WTC11 (cell line): ENCODE measurements around the gene MAZ. TPM values are rescaled to one million over a fixed set of nuclear protein-coding genes. Genes with fewer than 3 reads are reported as not detected.

Experiments
- ATAC-seq: fragments of 200-7000 bp; cut with Tn5 transposase; 2 replicates; pipeline ENCODE4 v1.10.0; 2021; ENCODE audit warnings: mild to moderate bottlenecking, moderate library complexity
- CTCF ChIA-PET: fragments of 300-600 bp; sonication (Branson Sonifier 250); formaldehyde crosslinking; loops from one replicate; lab custom pipeline; 2021; ENCODE audit warnings: antibody characterized with exemption; lab: Charles Lee
- POLR2A ChIA-PET: fragments of 350-600 bp; sonication (Branson Sonifier 250); formaldehyde crosslinking; loops from one replicate; lab custom pipeline; 2021; ENCODE audit warnings: antibody characterized with exemption; lab: Charles Lee
- DNase-seq: peaks from one replicate; pipeline ENCODE4 v3.0.0; 2021; ENCODE audit warnings: low spot score
- H3K27ac Mint-ChIP-seq: 2 replicates; pipeline ENCODE4 v1.8.0; 2021; ENCODE audit warnings: mixed read lengths
- H3K27me3 Mint-ChIP-seq: 2 replicates; pipeline ENCODE4 v1.8.0; 2021; ENCODE audit warnings: low read depth, mild to moderate bottlenecking, moderate library complexity, mixed read lengths
- H3K36me3 Mint-ChIP-seq: 2 replicates; pipeline ENCODE4 v1.8.0; 2021; ENCODE audit warnings: mixed read lengths
- H3K4me1 Mint-ChIP-seq: 2 replicates; pipeline ENCODE4 v1.8.0; 2022; ENCODE audit warnings: mixed read lengths
- H3K4me3 Mint-ChIP-seq: 2 replicates; pipeline ENCODE4 v1.8.0; 2021; ENCODE audit warnings: mild to moderate bottlenecking, moderate library complexity, mixed read lengths
- H3K9me3 Mint-ChIP-seq: 2 replicates; pipeline ENCODE4 v1.8.0; 2021; ENCODE audit warnings: mixed read lengths
- EMX1 ChIP-seq: fragments of 250-450 bp; sonication (Bioruptor Pico); IDR thresholded peaks from 2 replicates; pipeline ENCODE4 v1.8.0; 2021; ENCODE audit warnings: mild to moderate bottlenecking
- ESRRA ChIP-seq: sonication (generic); formaldehyde crosslinking; IDR thresholded peaks from 2 replicates; pipeline ENCODE4 v1.8.1; 2022; ENCODE audit warnings: mild to moderate bottlenecking, missing genetic modification reagents, borderline replicate concordance
- FOXK1 ChIP-seq: sonication (generic); formaldehyde crosslinking; IDR thresholded peaks from 2 replicates; pipeline ENCODE4 v1.8.0; 2022; ENCODE audit warnings: mild to moderate bottlenecking, moderate library complexity, missing genetic modification reagents
- GABPB1 ChIP-seq: sonication (generic); formaldehyde crosslinking; IDR thresholded peaks from 2 replicates; pipeline ENCODE4 v1.8.1; 2023; ENCODE audit warnings: mild to moderate bottlenecking, missing genetic modification reagents
- GRHL2 ChIP-seq: fragments of 250-450 bp; sonication (Bioruptor Pico); IDR thresholded peaks from 2 replicates; pipeline ENCODE4 v1.8.0; 2022; ENCODE audit warnings: mild to moderate bottlenecking, moderate library complexity; ENCODE audit not compliant: insufficient replicate concordance, severe bottlenecking
- JUN ChIP-seq: sonication (generic); formaldehyde crosslinking; IDR thresholded peaks from 2 replicates; pipeline ENCODE4 v1.8.0; 2023; ENCODE audit warnings: mild to moderate bottlenecking, missing genetic modification reagents
- KAT7 ChIP-seq: sonication (generic); formaldehyde crosslinking; IDR thresholded peaks from 2 replicates; pipeline ENCODE4 v1.8.1; 2023; ENCODE audit warnings: missing genetic modification reagents, mild to moderate bottlenecking, borderline replicate concordance
- MYBL2 ChIP-seq: sonication (generic); formaldehyde crosslinking; IDR thresholded peaks from 2 replicates; pipeline ENCODE4 v1.8.1; 2023; ENCODE audit warnings: mild to moderate bottlenecking, moderate library complexity, missing genetic modification reagents
- SMAD3 ChIP-seq: sonication (generic); formaldehyde crosslinking; IDR thresholded peaks from 2 replicates; pipeline ENCODE4 v1.8.0; 2022; ENCODE audit warnings: missing genetic modification reagents, mild to moderate bottlenecking, borderline replicate concordance
- ZNF121 ChIP-seq: sonication (generic); formaldehyde crosslinking; IDR thresholded peaks from 2 replicates; pipeline ENCODE4 v1.8.0; 2023; ENCODE audit warnings: missing genetic modification reagents
- ZNF138 ChIP-seq: sonication (generic); formaldehyde crosslinking; conservative IDR thresholded peaks from 2 replicates; pipeline ENCODE4 v1.8.1; 2022; ENCODE audit warnings: mild to moderate bottlenecking, moderate library complexity, missing genetic modification reagents
- ZNF232 ChIP-seq: sonication (generic); formaldehyde crosslinking; IDR thresholded peaks from 2 replicates; pipeline ENCODE4 v1.8.0; 2022; ENCODE audit warnings: mild to moderate bottlenecking, missing genetic modification reagents
- total RNA-seq: library from RNA; stranded (reverse); gene quantifications from 3 replicates; pipeline ENCODE4 v1.2.3, GENCODE V29; 2021
- TF ChIP-seq, protein P1 (sequence below): fragments of 250-450 bp; sonication (Bioruptor Pico); IDR thresholded peaks from 2 replicates; pipeline ENCODE4 v1.9.0; 2021; ENCODE audit warnings: mild to moderate bottlenecking
- TF ChIP-seq, protein P2 (sequence below): fragments of 250-450 bp; sonication (Bioruptor Pico); IDR thresholded peaks from 2 replicates; pipeline ENCODE4 v2.1.2; 2022; ENCODE audit warnings: mild to moderate bottlenecking, moderate library complexity
- TF ChIP-seq, protein P3 (sequence below): sonication (generic); formaldehyde crosslinking; IDR thresholded peaks from 2 replicates; pipeline ENCODE4 v1.8.1; 2023; ENCODE audit warnings: mild to moderate bottlenecking, missing genetic modification reagents
- TF ChIP-seq, protein P4 (sequence below): sonication (generic); formaldehyde crosslinking; IDR thresholded peaks from 2 replicates; pipeline ENCODE4 v1.8.0; 2023; ENCODE audit warnings: missing genetic modification reagents
- TF ChIP-seq, protein P5 (sequence below): fragments of 250-450 bp; sonication (Bioruptor Pico); IDR thresholded peaks from 2 replicates; pipeline ENCODE4 v1.9.0; 2021; ENCODE audit warnings: mild to moderate bottlenecking
- TF ChIP-seq, protein P6 (sequence below): fragments of 250-450 bp; sonication (Bioruptor Pico); IDR thresholded peaks from 2 replicates; pipeline ENCODE4 v1.8.0; 2021; ENCODE audit warnings: mild to moderate bottlenecking
- TF ChIP-seq, protein P7 (sequence below): sonication (generic); formaldehyde crosslinking; IDR thresholded peaks from 2 replicates; pipeline ENCODE4 v1.8.0; 2022; ENCODE audit warnings: mild to moderate bottlenecking, missing genetic modification reagents
- TF ChIP-seq, protein P8 (sequence below): fragments of 250-450 bp; sonication (Bioruptor Pico); conservative IDR thresholded peaks from 2 replicates; pipeline ENCODE4 v1.9.0; 2021; ENCODE audit warnings: mild to moderate bottlenecking

Gene MAZ
- total RNA-seq, 1 experiment from 2014 or later: 405 TPM

DNA sequence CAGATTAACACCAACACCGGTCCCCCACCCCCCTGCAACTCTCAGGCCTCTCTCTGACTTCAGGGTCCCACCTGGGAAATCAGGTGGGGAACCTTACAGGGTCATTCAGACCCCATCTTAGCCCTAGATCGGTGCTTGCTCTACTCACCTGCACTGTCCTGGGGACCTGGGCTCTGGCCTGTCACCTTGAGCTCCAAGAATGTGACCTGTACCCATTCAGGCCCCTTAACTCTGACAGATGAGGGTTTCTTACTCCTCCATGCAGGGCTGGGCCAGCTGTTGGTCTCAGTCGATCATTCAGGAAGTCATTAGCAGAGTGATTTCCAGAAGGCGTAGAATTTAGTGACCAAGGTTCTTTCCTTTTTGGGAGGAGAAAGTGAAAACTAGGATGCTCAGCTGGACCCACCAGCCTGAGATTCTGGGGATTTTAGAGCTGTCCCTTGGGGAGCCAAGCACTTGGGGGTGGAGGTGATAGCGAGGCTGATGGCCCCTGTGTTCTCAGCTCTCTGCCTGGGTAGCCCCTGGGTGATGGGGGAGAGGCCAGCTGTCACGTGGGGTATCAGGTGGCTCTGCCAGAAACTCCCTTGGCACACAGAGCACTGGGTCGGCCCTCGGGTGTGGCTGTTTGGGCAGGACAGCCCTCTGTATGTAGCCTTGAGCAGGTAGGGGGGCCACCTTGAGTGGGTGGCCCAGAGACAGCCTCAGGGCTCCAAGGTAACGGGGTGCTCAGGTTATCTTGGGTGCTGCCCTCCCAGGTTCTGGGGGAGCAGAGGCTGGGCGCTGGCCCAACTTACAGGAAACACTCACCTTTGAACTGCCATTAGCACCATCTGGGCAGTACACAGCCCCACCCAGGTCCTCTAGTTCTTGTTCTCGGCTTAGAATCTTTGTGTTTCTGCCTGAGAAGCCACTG, 14.7 kb downstream of the MAZ start (continued):
- TF ChIP-seq, protein P1, sequence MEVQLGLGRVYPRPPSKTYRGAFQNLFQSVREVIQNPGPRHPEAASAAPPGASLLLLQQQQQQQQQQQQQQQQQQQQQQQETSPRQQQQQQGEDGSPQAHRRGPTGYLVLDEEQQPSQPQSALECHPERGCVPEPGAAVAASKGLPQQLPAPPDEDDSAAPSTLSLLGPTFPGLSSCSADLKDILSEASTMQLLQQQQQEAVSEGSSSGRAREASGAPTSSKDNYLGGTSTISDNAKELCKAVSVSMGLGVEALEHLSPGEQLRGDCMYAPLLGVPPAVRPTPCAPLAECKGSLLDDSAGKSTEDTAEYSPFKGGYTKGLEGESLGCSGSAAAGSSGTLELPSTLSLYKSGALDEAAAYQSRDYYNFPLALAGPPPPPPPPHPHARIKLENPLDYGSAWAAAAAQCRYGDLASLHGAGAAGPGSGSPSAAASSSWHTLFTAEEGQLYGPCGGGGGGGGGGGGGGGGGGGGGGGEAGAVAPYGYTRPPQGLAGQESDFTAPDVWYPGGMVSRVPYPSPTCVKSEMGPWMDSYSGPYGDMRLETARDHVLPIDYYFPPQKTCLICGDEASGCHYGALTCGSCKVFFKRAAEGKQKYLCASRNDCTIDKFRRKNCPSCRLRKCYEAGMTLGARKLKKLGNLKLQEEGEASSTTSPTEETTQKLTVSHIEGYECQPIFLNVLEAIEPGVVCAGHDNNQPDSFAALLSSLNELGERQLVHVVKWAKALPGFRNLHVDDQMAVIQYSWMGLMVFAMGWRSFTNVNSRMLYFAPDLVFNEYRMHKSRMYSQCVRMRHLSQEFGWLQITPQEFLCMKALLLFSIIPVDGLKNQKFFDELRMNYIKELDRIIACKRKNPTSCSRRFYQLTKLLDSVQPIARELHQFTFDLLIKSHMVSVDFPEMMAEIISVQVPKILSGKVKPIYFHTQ (CRISPR knock-in tag): no peak

DNA sequence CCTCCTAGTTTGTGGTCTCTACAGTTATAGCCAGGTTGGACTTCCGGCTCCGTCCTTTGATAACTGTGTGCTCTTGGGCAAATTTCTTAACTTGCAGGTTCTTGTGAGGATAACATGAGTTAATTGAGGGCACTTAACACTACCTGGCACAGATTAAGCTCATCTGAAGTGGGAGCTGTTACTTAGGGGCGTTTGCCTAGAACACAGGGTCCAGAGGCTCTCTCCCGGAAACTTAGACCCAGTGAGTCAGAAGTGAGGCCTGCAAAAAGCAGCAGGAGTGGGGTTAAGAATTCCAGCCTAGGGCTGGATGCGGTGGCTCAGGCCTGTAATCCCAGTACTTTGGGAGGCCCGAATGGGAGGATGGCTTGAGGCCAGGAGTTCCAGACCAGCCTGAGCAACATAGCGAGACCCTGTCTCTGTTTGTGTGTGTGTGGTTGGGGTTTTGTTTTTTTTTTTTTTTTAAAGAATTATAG, 15.3 kb downstream of the MAZ start:
- Mint-ChIP-seq H3K36me3 (peaks cover 30% of the 10 kb centered on the region), H3K4me1 (peaks cover 46% of the 10 kb centered on the region), H3K27ac (no peak overlapping the region; the same call in 1 of the 2 replicates), H3K9me3 (no peaks in the 10 kb centered on the region), H3K4me3 (no peak overlapping the region), H3K27me3 (no peaks in the 10 kb centered on the region)
- no peak for ATAC-seq
- ChIA-PET CTCF (interaction anchor here (6.0 kb wide), 1 partner anchor 26 kb away, joined by 50 read pairs; no protein-coding TSS in a partner anchor), POLR2A (no interaction called here)
- no peak for DNase-seq
- TF ChIP-seq ZNF121 (CRISPR knock-in tag): 0 out of 2 replicates have a peak, but pooled peaks have one; percentile 21
- TF ChIP-seq, protein P2, sequence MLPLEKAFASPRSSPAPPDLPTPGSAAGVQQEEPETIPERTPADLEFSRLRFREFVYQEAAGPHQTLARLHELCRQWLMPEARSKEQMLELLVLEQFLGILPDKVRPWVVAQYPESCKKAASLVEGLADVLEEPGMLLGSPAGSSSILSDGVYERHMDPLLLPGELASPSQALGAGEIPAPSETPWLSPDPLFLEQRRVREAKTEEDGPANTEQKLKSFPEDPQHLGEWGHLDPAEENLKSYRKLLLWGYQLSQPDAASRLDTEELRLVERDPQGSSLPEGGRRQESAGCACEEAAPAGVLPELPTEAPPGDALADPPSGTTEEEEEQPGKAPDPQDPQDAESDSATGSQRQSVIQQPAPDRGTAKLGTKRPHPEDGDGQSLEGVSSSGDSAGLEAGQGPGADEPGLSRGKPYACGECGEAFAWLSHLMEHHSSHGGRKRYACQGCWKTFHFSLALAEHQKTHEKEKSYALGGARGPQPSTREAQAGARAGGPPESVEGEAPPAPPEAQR: no peak

DNA sequence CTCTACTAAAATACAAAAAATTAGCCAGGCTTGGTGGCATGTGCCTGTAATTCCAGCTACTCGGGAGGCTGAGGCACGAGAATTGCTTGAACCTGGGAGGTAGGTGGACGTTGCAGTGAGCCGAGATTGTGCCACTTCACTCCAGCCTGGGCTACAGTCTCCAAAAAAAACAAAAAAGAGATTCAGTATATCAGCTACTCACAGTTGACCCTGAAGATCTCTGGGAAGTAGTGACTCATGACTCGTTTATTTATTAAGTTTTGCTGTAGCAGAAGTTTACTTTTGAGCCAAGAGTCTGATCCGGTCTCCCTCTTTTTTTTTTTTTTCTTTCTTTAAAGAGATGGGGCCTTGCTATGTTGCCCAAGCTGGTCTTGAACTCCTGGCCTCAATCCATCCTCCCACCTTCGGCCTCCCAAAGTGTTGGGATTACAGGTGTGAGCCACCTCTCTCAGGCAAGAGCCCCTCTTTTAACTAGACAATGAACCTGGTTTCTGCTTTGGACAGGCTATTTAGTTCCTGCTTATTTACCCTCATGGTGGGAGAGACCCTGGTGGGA, 18.3 kb downstream of the MAZ start:
- H3K27ac Mint-ChIP-seq: no peak overlapping the region
- no peaks in the 10 kb centered on the region for H3K27me3 Mint-ChIP-seq
- DNase-seq (no peak), ATAC-seq (no peak)
- ChIA-PET POLR2A (interaction anchor here (0.7 to 0.8 kb wide), 2 partner anchors 18 to 873 kb away, joined by 3 to 5 read pairs; partner anchors contain the start of gene MAZ), CTCF (interaction anchor here (1.0 to 6.4 kb wide), 2 partner anchors 24 to 40 kb away, joined by 3 to 68 read pairs; no protein-coding TSS in a partner anchor)
- H3K4me3 Mint-ChIP-seq: no peak overlapping the region
- H3K36me3 Mint-ChIP-seq: peaks cover 9% of the 10 kb centered on the region
- no peaks in the 10 kb centered on the region for H3K9me3 Mint-ChIP-seq
- H3K4me1 Mint-ChIP-seq: peaks cover 25% of the 10 kb centered on the region
- TF ChIP-seq GRHL2 (CRISPR knock-in tag): no peak
- TF ChIP-seq, protein P3, sequence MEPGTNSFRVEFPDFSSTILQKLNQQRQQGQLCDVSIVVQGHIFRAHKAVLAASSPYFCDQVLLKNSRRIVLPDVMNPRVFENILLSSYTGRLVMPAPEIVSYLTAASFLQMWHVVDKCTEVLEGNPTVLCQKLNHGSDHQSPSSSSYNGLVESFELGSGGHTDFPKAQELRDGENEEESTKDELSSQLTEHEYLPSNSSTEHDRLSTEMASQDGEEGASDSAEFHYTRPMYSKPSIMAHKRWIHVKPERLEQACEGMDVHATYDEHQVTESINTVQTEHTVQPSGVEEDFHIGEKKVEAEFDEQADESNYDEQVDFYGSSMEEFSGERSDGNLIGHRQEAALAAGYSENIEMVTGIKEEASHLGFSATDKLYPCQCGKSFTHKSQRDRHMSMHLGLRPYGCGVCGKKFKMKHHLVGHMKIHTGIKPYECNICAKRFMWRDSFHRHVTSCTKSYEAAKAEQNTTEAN (CRISPR knock-in tag): no peak
- TF ChIP-seq FOXK1: no peak
- no peak for TF ChIP-seq ZNF138 (CRISPR knock-in tag)
- TF ChIP-seq, protein P4, sequence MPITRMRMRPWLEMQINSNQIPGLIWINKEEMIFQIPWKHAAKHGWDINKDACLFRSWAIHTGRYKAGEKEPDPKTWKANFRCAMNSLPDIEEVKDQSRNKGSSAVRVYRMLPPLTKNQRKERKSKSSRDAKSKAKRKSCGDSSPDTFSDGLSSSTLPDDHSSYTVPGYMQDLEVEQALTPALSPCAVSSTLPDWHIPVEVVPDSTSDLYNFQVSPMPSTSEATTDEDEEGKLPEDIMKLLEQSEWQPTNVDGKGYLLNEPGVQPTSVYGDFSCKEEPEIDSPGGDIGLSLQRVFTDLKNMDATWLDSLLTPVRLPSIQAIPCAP (CRISPR knock-in tag): no peak
- no peak for TF ChIP-seq SMAD3 (CRISPR knock-in tag)
- TF ChIP-seq, protein P5, sequence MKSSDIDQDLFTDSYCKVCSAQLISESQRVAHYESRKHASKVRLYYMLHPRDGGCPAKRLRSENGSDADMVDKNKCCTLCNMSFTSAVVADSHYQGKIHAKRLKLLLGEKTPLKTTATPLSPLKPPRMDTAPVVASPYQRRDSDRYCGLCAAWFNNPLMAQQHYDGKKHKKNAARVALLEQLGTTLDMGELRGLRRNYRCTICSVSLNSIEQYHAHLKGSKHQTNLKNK (CRISPR knock-in tag): no peak
- TF ChIP-seq, protein P6, sequence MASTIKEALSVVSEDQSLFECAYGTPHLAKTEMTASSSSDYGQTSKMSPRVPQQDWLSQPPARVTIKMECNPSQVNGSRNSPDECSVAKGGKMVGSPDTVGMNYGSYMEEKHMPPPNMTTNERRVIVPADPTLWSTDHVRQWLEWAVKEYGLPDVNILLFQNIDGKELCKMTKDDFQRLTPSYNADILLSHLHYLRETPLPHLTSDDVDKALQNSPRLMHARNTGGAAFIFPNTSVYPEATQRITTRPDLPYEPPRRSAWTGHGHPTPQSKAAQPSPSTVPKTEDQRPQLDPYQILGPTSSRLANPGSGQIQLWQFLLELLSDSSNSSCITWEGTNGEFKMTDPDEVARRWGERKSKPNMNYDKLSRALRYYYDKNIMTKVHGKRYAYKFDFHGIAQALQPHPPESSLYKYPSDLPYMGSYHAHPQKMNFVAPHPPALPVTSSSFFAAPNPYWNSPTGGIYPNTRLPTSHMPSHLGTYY (CRISPR knock-in tag): no peak
- TF ChIP-seq, protein P7, sequence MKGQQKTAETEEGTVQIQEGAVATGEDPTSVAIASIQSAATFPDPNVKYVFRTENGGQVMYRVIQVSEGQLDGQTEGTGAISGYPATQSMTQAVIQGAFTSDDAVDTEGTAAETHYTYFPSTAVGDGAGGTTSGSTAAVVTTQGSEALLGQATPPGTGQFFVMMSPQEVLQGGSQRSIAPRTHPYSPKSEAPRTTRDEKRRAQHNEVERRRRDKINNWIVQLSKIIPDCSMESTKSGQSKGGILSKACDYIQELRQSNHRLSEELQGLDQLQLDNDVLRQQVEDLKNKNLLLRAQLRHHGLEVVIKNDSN: no peak
- TF ChIP-seq ESRRA (CRISPR knock-in tag): no peak
- TF ChIP-seq, protein P8, sequence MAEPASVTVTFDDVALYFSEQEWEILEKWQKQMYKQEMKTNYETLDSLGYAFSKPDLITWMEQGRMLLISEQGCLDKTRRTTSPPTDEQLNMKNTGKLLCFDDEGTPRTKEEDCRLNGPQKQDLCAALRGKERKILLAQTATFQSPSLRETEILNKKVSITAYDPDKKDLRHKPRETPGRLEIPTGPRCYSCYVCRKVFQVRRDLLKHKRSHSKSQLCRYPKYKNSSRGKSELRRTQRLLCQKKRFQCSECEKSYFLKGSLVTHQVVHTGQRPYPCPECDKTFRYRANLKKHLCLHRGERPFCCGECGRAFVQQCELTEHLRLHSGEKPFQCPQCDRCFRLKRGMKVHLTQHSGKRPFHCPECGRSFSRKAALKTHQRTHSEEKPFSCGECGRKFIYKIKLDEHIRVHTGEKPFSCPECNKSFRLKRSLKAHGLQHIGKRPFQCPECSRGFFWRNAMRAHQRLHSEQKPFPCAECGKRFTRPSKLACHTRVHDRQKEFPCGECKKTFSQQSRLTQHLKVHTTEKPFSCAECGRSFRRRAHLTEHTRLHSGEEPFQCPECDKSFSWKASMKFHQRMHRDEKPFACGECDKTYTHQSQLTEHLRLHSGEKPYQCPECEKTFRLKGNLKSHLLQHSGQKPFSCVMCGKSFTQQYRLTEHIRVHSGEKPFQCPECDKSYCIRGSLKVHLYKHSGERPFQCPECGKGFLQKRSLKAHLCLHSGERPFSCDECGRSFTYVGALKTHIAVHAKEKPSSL (CRISPR knock-in tag): no peak
- TF ChIP-seq JUN (CRISPR knock-in tag): no peak
- TF ChIP-seq GABPB1 (CRISPR knock-in tag): no peak
- TF ChIP-seq KAT7 (CRISPR knock-in tag): no peak
- no peak for TF ChIP-seq MYBL2 (CRISPR knock-in tag)
- TF ChIP-seq ZNF232: no peak
- TF ChIP-seq EMX1 (CRISPR knock-in tag): no peak
